Bronchial epithelial cell (primary cell): Measurements from ENCODE around the gene TNK1. TPM values are rescaled to one million over a fixed set of nuclear protein-coding genes. Genes with fewer than 3 reads are reported as not detected.
A peak's percentile ranks its signal among the peaks of the same experiment; 100 is the strongest.
"Not testable (repeated sequence)": the region's sequence is repeated elsewhere in the genome, so short reads cannot be mapped to it uniquely, and the experiment has no call there.

Experiments used
- DNase-seq: peaks from one replicate; pipeline ENCODE4 v3.0.0-alpha.2; 2010; ENCODE audit warnings: low read depth
- FAIRE-seq: peaks from 2 replicates; lab custom pipeline; 2011; peaks lifted over from hg19 to GRCh38; lab: Jason Lieb, UNC
- H3K27me3 ChIP-seq: 2 replicates; pipeline ENCODE4 v1.5.1; 2011; ENCODE audit warnings: low read length; ENCODE audit not compliant: control insufficient read depth, insufficient read depth
- H3K36me3 ChIP-seq: 2 replicates; pipeline ENCODE4 v1.5.1; 2011; ENCODE audit warnings: low read length; ENCODE audit not compliant: control insufficient read depth, insufficient read depth
- H3K4me3 ChIP-seq: 2 replicates; pipeline ENCODE4 v1.5.1; 2011; ENCODE audit warnings: mild to moderate bottlenecking, low read depth, low read length, control low read depth
- CTCF ChIP-seq: IDR thresholded peaks from 2 replicates; pipeline ENCODE4 v1.5.1; 2011; ENCODE audit warnings: mild to moderate bottlenecking, moderate library complexity, low read length, control low read depth, inconsistent platforms; ENCODE audit not compliant: insufficient read depth, severe bottlenecking
- total RNA-seq: library from RNA; depleted of rRNA; stranded (reverse); fragments of >200 nt; gene quantifications from 2 replicates; pipeline ENCODE4 v1.2.1, GENCODE V29; 2014

TNK1 gene
- total RNA-seq, 1 donor from 2014 or later: 11.8 TPM

- no peak overlapping the region for H3K4me3 ChIP-seq
- FAIRE-seq (no peak), DNase-seq (peak; percentile 75)
- H3K36me3 ChIP-seq: no peaks in the 10 kb centered on the region
- no peak for TF ChIP-seq CTCF
- H3K27me3 ChIP-seq: no peaks in the 10 kb centered on the region
Observed at GRCh38 chr17:7363311-7363710, 17.6 kb upstream of the TNK1 start.

GRCh38 chr17:7365963-7366362 lies 14.9 kb upstream of the TNK1 start:
- H3K36me3 ChIP-seq, H3K27me3 ChIP-seq, H3K4me3 ChIP-seq, DNase-seq: not testable (repeated sequence)
- FAIRE-seq: peak; percentile 92

GRCh38 chr17:7367083-7367482 lies 13.8 kb upstream of the TNK1 start:
- DNase-seq (no peak), FAIRE-seq (no peak)
- no peaks in the 10 kb centered on the region for H3K36me3 ChIP-seq
- no peak overlapping the region for H3K4me3 ChIP-seq
- TF ChIP-seq CTCF: no peak
- no peaks in the 10 kb centered on the region for H3K27me3 ChIP-seq

- no peaks in the 10 kb centered on the region for H3K27me3 ChIP-seq
- FAIRE-seq: no peak
Observed at GRCh38 chr17:7367918-7368598, 12.8 kb upstream of the TNK1 start.

GRCh38 chr17:7368599-7368994 lies 12.3 kb upstream of the TNK1 start:
- H3K36me3 ChIP-seq, FAIRE-seq, H3K27me3 ChIP-seq, DNase-seq, H3K4me3 ChIP-seq: not testable (repeated sequence)

More at GRCh38 chr17:7367918-7368598, 12.8 kb upstream of the TNK1 start:
- Histone ChIP-seq H3K4me3 (no peak overlapping the region), H3K36me3 (no peaks in the 10 kb centered on the region)
- no peak for DNase-seq
- no peak for TF ChIP-seq CTCF

- DNase-seq (no peak), FAIRE-seq (peak; percentile 77)
- Histone ChIP-seq H3K36me3 (no peaks in the 10 kb centered on the region), H3K4me3 (no peak overlapping the region), H3K27me3 (no peaks in the 10 kb centered on the region)
- no peak for TF ChIP-seq CTCF
Observed at GRCh38 chr17:7369825-7370224, 11.1 kb upstream of the TNK1 start.

GRCh38 chr17:7370853-7371252 lies 10.0 kb upstream of the TNK1 start:
- no peaks in the 10 kb centered on the region for H3K27me3 ChIP-seq
- no peak for TF ChIP-seq CTCF
- DNase-seq: no peak
- no peaks in the 10 kb centered on the region for H3K36me3 ChIP-seq
- no peak overlapping the region for H3K4me3 ChIP-seq
- no peak for FAIRE-seq
